SU-DHL-6 (cell line): ENCODE data around the gene AATF.

Experiments
- H2AFZ ChIP-seq: fragments of 200-600 bp; sonication (generic); 2 replicates; pipeline ENCODE4 v1.6.1; 2014; ENCODE audit warnings: low read depth, mild to moderate bottlenecking, moderate library complexity, mixed read lengths, antibody characterized with exemption, low read length; ENCODE audit not compliant: severe bottlenecking
- H3F3A ChIP-seq: fragments of 200-600 bp; shearing (Covaris generic); 2 replicates; pipeline ENCODE4 v1.6.0; 2016; ENCODE audit warnings: antibody characterized with exemption, mild to moderate bottlenecking; ENCODE audit not compliant: insufficient read depth
- H3K27ac ChIP-seq: fragments of 200-600 bp; sonication (generic); 2 replicates; pipeline ENCODE4 v1.5.1; 2016; ENCODE audit warnings: low read depth, mild to moderate bottlenecking, low read length, moderate library complexity, mixed read lengths
- H3K27me3 ChIP-seq: fragments of 200-600 bp; sonication (generic), shearing (Covaris generic); 2 replicates; pipeline ENCODE4 v1.6.0; 2014; ENCODE audit warnings: mild to moderate bottlenecking, low read length
- H3K36me3 ChIP-seq: fragments of 200-600 bp; sonication (generic); 2 replicates; pipeline ENCODE4 v1.6.1; 2014; ENCODE audit warnings: mild to moderate bottlenecking, low read length, mixed read lengths
- H3K4me2 ChIP-seq: fragments of 300-600, 200-600 bp; shearing (Covaris generic), sonication (generic); 2 replicates; pipeline ENCODE4 v1.6.0; 2014; ENCODE audit warnings: low read length, low read depth, mild to moderate bottlenecking; ENCODE audit not compliant: poor library complexity, severe bottlenecking
- H3K4me3 ChIP-seq: fragments of 200-600 bp; sonication (generic); 2 replicates; pipeline ENCODE4 v1.5.1; 2014; ENCODE audit warnings: antibody characterized with exemption, low read length, mild to moderate bottlenecking, mixed read lengths; ENCODE audit not compliant: insufficient read depth, poor library complexity, severe bottlenecking
- H3K79me2 ChIP-seq: fragments of 200-600 bp; sonication (generic); 2 replicates; pipeline ENCODE4 v1.6.1; 2014; ENCODE audit warnings: mild to moderate bottlenecking, low read length, moderate library complexity; ENCODE audit not compliant: insufficient read depth
- H3K9ac ChIP-seq: fragments of 200-600 bp; sonication (generic); 2 replicates; pipeline ENCODE4 v1.7.0; 2014; ENCODE audit warnings: mild to moderate bottlenecking, low read length
- H3K9me2 ChIP-seq: fragments of 200-600 bp; sonication (generic); replicated peaks from 2 replicates; pipeline ENCODE4 v1.6.1; 2014; ENCODE audit warnings: low read length; ENCODE audit not compliant: insufficient read depth
- H3K9me3 ChIP-seq: fragments of 200-600 bp; sonication (generic); 2 replicates; pipeline ENCODE4 v1.6.1; 2014; ENCODE audit warnings: low read length, mixed read lengths; ENCODE audit not compliant: insufficient read depth
- H4K20me1 ChIP-seq: fragments of 200-600 bp; sonication (generic); 2 replicates; pipeline ENCODE4 v1.6.1; 2014; ENCODE audit warnings: low read depth, mild to moderate bottlenecking, antibody characterized with exemption, low read length, moderate library complexity, mixed read lengths
- CTCF ChIP-seq: fragments of 200-600 bp; sonication (generic); IDR thresholded peaks from one replicate; pipeline ENCODE4 v1.5.1; 2017; ENCODE audit warnings: antibody characterized with exemption, mild to moderate bottlenecking, low read length, moderate library complexity; ENCODE audit not compliant: insufficient read depth, poor library complexity, severe bottlenecking
- EZH2phosphoT487 ChIP-seq: fragments of 200-600 bp; sonication (generic), shearing (Covaris generic); conservative IDR thresholded peaks from 2 replicates; pipeline ENCODE4 v1.6.1; 2018; ENCODE audit warnings: mild to moderate bottlenecking, antibody characterized with exemption, low read length, moderate library complexity, mixed read lengths

Gene AATF

GRCh38 chr17:37081287-37081686 lies 132.5 kb downstream of the AATF start:
- H3K27ac ChIP-seq = no peak overlapping the region
- no peak overlapping the region for H3K4me2 ChIP-seq
- H4K20me1 ChIP-seq = peaks cover 3% of the 10 kb centered on the region; the same call in 1 of the 2 replicates
- no peaks in the 10 kb centered on the region for H3F3A ChIP-seq
- H2AFZ ChIP-seq = no peak overlapping the region
- no peaks in the 10 kb centered on the region for H3K36me3 ChIP-seq
- no peak for TF ChIP-seq CTCF
- TF ChIP-seq EZH2phosphoT487 = no peak
- H3K27me3 ChIP-seq = no peaks in the 10 kb centered on the region
- H3K79me2 ChIP-seq = no peaks in the 10 kb centered on the region
- H3K9me3 ChIP-seq = no peaks in the 10 kb centered on the region
- H3K4me3 ChIP-seq = no peak overlapping the region
- H3K9ac ChIP-seq = no peak overlapping the region
- H3K9me2 ChIP-seq = no peaks in the 10 kb centered on the region

DNA sequence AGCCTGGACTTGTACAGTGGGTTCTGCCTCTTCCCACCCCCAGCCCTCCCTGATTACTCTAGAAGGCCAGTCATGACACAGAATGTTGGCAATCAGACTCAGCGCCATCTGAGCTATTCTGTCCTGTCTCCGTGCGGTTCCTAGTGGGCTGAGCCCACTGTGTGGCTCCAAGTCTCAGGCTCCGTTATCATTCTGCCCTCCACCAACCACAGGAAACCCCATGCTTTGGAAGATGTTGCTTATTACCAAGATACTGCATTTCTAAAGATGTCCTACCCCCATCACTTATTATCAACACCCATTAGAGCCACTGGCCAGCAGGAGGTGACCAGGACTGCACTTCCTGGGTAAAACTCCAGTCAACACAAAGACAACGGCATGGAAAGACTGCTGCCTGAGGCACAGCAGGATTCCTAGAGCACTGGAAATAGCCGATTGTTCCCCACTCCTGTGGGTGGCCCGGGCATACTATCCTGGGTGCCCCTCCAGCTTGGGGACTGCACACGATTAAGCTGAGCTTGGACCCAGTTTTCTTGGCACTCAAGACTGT lies 133.6 kb downstream of the AATF start:
- no peaks in the 10 kb centered on the region for H3F3A ChIP-seq
- no peak overlapping the region for H3K4me3 ChIP-seq
- no peaks in the 10 kb centered on the region for H3K9me3 ChIP-seq
- no peak overlapping the region for H2AFZ ChIP-seq
- no peak overlapping the region for H3K27ac ChIP-seq
- no peak overlapping the region for H3K4me2 ChIP-seq
- peaks cover 3% of the 10 kb centered on the region; the same call in 1 of the 2 replicates for H4K20me1 ChIP-seq
- no peak overlapping the region for H3K9ac ChIP-seq
- no peaks in the 10 kb centered on the region for H3K79me2 ChIP-seq
- H3K9me2 ChIP-seq = no peaks in the 10 kb centered on the region
- no peaks in the 10 kb centered on the region for H3K36me3 ChIP-seq
- TF ChIP-seq CTCF (no peak), EZH2phosphoT487 (no peak)
- no peaks in the 10 kb centered on the region for H3K27me3 ChIP-seq

GRCh38 chr17:37082985-37083384 lies 134.2 kb downstream of the AATF start:
- no peaks in the 10 kb centered on the region for H3K79me2 ChIP-seq
- H3K9ac ChIP-seq = no peak overlapping the region
- H4K20me1 ChIP-seq = peaks cover 3% of the 10 kb centered on the region; the same call in 1 of the 2 replicates
- H3K9me3 ChIP-seq = no peaks in the 10 kb centered on the region
- no peak overlapping the region for H3K4me3 ChIP-seq
- no peak for TF ChIP-seq EZH2phosphoT487
- TF ChIP-seq CTCF = no peak
- H3K4me2 ChIP-seq = no peak overlapping the region
- no peak overlapping the region for H2AFZ ChIP-seq
- H3F3A ChIP-seq = no peaks in the 10 kb centered on the region
- H3K9me2 ChIP-seq = no peaks in the 10 kb centered on the region
- H3K27ac ChIP-seq = no peak overlapping the region
- no peaks in the 10 kb centered on the region for H3K27me3 ChIP-seq
- no peaks in the 10 kb centered on the region for H3K36me3 ChIP-seq
